Measurements from ENCODE around the gene CEP20.

GRCh38 chr16:15866451-15866850, 22.0 kb downstream of the CEP20 start:
- TF ChIP-seq, protein P1, sequence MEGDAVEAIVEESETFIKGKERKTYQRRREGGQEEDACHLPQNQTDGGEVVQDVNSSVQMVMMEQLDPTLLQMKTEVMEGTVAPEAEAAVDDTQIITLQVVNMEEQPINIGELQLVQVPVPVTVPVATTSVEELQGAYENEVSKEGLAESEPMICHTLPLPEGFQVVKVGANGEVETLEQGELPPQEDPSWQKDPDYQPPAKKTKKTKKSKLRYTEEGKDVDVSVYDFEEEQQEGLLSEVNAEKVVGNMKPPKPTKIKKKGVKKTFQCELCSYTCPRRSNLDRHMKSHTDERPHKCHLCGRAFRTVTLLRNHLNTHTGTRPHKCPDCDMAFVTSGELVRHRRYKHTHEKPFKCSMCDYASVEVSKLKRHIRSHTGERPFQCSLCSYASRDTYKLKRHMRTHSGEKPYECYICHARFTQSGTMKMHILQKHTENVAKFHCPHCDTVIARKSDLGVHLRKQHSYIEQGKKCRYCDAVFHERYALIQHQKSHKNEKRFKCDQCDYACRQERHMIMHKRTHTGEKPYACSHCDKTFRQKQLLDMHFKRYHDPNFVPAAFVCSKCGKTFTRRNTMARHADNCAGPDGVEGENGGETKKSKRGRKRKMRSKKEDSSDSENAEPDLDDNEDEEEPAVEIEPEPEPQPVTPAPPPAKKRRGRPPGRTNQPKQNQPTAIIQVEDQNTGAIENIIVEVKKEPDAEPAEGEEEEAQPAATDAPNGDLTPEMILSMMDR (IDR thresholded peaks at IDR 0.05) = no peak
- no peak for TF ChIP-seq POLR2A (IDR thresholded peaks at IDR 0.05)

Measured in adrenal gland (tissue), 5 donors.